HG03521 (cell line): Measurements from ENCODE around the gene GPR137.

Experiments used
- ATAC-seq: cut with Tn5 transposase; IDR thresholded peaks from one replicate; pipeline ENCODE4 v1.9.1; 2021; ENCODE audit warnings: mild to moderate bottlenecking, moderate library complexity; ENCODE audit not compliant: unreplicated experiment

GPR137 gene

DNA sequence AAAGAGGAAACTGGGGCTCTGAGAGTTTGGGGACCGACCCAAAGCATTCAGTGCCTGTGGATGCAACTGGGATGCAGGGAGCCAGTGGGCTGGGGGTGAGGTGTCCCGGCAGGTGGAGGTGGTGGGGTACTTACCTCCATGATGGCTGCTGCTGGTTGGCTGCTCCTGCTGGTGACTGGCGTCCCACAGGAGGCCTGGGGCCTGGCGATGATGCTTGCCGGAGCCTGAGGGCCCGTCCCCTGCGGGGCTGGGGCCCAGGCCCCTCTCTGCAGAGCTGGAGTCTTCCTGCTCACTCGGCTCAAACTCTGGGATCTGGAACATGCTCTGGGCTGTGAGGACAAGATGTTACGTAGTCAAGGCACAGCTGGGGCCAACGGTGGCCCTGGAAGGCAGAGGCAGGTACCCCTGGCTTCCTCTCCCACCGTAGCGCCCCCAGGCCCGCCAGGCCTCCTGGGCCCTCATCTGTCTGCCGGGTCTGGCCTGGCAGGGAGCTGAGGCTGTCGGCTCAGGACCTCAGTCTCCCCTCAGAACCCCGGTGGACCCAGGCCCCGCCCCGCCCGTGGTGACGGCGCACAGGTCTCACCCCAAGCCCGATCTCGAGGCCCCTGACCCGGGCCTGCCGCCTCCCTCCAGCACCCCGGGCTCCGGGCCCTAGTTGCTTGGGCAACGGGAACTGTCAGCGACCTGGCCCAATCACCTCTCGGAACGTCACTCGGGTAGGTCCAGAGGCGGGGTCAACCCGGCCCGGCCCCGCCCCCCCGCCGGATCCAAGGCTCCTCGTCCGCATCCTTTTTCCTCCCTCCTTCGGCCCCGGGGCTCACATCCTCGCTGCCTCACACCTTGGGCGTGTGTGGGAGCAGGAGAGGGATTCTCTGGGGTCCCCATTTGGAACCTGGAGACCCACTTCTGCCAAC lies 1.3 kb upstream of the GPR137 start, which contains the start of gene BAD:
Gene BAD, minus strand, starts transcription at position 618 of the 914 bp plus-strand sequence. Its CDS starts 297 bp downstream, at position 321.
- ATAC-seq, result peak; percentile 64

DNA sequence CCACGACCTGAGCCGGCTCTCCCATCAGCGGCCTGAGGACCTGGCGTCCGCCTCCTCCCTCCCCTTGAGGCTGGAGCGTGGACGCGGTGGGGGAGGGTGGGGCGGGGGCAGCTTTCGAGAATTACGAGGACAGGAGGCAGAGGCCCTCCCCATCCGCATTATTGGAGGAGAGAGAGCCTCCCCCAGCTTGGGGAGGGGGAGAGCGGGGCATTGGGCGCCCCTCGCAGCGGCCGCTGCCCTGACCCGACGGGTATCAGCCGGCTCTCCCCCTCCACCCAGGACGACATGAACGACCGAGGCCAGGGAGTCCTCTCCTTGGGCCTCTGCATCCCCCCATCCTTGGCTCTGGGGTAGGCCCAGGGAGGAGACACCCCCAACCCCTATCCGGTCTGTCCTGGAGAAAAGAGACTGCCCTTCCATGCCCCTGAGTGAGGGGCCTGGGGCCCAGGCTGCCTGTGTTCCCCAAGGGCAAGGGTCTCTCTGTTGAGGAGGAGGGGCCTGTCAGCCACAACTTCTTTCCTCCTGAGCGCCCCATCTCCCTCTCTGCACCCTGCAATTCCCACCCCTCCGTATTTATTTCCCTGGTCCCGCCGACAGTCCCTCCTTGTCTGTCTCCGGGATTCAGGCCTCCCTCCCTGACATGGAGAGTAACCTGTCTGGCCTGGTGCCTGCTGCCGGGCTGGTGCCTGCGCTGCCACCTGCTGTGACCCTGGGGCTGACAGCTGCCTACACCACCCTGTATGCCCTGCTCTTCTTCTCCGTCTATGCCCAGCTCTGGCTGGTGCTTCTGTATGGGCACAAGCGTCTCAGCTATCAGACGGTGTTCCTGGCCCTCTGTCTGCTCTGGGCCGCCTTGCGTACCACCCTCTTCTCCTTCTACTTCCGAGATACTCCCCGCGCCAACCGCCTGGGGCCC lies 495 bp downstream of the GPR137 start:
- no peak for ATAC-seq

DNA sequence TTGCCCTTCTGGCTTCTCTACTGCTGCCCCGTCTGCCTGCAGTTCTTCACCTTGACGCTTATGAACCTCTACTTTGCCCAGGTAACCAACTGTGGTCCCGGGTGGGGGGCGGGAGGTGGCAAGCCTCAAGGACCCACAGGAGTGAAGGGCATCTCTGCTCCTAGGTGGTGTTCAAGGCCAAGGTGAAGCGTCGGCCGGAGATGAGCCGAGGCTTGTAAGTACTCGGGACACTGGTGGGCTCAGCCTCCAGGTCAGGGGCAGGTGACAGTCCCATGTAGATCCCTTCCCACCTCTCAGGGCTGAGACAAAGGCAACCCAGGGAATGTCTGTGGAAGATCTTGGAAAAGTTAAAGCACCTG lies 1.1 kb downstream of the GPR137 start:
- no peak for ATAC-seq

DNA sequence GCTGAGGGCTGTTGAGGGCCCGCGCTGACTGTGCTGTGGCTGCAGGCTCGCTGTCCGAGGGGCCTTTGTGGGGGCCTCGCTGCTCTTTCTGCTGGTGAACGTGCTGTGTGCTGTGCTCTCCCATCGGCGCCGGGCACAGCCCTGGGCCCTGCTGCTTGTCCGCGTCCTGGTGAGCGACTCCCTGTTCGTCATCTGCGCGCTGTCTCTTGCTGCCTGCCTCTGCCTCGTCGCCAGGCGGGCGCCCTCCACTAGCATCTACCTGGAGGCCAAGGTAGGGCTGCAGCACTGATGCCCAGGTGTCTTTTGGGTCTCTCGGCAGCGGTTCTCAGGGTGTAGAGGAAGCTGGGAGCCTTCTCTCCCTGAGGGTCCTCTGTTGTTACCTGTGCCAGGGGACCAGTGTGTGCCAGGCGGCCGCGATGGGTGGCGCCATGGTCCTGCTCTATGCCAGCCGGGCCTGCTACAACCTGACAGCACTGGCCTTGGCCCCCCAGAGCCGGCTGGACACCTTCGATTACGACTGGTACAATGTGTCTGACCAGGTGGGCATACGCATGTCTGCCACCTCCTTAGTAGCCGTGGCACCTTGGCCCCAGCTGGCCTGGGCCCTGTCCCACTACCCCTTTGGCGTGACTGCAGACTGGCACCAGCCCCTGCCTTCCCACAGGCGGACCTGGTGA lies 2.2 kb downstream of the GPR137 start:
- no peak for ATAC-seq

DNA sequence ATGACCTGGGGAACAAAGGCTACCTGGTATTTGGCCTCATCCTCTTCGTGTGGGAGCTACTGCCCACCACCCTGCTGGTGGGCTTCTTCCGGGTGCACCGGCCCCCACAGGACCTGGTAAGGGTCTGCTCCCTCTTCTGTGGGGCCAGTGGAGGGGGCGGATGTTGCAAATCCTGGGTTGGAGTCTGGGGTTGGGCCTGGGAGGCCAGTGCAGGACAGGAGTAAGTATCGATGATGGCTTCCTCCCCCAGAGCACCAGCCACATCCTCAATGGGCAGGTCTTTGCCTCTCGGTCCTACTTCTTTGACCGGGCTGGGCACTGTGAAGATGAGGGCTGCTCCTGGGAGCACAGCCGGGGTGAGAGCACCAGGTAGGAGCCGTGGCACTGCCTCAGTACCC lies 2.7 kb downstream of the GPR137 start:
- no peak for ATAC-seq

DNA sequence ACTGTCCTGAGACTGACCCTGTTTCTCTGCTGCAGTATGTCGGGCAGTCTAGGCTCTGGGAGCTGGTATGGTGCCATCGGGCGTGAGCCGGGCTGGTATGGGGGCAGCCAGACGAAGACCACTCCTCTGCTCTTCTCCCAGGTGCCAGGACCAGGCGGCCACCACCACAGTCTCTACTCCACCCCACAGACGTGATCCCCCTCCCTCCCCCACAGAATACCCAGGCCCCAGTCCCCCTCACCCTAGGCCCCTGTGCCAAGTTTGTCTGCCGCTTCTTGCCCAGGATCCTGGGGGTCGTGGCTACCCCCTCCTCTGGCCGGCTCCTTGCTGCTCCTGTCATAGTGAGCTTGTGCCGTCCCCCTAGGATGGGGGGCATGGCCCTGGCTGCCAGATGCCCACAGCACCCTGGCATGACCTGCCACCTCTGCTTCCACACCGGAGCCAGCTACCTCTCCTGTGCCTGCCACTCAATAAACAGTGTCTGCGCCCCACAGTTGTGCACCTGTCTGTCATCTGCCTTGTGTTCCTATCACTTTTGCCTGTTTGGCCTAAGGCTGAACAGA lies 3.4 kb downstream of the GPR137 start:
- no peak for ATAC-seq

DNA sequence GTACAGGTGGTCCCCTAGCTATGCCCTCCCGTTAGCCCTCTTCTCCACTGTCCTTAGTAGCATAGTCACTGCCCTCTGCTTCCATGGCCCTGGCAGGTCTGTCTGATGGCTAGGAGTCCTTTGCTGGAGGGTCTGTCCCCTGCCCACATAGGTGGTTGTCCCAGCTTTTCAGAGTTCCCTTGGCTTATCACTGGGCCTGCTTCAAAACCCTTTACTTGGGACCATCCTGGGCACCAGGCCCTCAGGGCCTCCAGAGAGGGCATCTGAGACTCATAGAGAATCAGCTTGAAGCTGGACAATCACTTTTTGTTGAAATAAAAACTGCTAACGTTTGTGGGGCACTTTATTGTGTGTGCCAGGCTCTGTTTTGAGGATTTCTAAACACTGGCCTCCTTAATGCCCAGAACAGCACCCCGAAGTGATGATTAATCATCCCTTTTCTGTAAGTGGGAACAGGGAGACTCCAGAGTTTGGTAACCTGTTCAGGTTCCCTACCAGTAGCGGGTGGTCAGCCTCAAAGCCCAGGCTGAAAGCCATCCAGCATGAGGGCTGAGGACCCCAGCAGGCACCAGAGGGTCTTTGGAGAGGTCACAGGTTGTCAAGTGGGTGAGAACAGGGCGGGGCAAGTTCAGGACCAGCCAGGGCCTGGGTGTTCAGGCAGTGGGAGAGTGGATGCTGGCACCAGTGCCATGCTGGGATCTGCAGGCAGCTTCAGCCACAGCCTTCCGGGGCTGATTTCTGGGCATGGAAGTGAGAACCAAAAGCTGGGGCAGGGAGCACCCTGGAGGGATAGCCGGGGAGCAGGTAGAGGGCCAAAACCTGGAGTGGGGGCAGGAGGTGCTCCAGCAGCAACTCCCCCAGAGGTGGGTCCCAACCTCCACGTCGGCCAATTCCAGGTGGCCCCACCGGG lies 5.0 kb downstream of the GPR137 start:
- no peak for ATAC-seq

DNA sequence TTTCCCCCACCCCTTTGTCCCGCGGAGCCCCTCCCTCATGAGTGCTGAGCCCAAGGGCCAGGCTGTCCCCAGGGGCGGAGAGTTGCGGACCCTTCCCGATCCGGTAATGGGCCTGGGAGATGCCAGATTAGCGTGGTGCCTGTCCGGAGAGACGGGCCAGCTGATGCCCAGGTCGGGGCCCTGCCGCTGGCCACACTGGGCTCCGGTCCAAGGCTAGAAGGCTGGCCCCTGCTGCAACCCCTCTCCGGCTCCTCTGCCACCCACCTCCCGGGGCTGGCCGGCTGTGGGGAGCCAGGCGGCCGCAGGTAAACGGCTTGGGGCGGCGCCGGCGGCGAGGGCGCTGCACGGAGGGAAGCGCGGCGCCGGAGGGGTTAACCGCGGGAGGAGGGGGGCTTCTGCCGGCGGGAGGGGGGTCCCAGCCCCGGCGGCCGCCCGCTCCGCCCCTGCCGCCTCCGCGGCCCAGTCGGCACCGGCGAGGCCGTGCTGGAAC lies 5.7 kb downstream of the GPR137 start, which contains the start of gene KCNK4:
Gene KCNK4, plus strand, starts transcription at position 41 of the 490 bp plus-strand sequence. CDS start 1,717 bp downstream, outside the sequence.
- ATAC-seq, result no peak

DNA sequence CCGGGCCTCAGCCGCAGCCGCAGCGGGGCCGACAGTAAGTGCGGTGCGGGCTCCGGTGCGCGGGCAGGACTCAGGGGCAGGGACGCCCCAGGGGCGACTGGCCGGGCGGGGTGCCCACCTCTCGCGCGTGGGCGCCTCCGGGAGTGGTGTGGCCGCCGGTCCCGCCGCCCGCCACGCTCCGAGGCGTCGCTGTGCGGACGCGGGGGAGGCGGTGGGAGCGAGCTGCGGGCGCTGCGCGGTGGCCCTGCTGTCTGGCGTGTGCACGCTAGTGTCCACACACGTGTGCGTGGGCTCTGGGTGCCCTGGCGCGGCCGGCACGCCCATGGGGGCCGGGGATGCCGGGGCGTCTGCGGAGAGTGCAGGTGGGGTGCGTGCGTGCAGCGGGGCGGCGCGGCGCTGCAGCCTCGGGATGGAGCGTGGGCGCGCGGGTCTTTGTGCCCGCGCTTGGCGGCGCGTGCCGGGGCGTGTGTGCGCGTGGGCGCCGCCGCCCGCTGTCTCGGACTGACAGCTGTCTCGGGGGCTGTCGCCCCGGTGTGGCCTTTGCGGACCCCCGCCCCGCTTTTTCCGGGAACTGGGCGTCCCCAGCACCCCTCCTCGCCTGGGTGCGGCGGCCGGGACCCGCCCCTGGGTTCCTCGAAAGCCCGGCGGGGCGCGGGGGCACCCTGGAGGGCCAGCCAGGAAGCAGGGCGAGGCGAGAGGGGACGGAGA lies 6.3 kb downstream of the GPR137 start:
- ATAC-seq, result no peak

DNA sequence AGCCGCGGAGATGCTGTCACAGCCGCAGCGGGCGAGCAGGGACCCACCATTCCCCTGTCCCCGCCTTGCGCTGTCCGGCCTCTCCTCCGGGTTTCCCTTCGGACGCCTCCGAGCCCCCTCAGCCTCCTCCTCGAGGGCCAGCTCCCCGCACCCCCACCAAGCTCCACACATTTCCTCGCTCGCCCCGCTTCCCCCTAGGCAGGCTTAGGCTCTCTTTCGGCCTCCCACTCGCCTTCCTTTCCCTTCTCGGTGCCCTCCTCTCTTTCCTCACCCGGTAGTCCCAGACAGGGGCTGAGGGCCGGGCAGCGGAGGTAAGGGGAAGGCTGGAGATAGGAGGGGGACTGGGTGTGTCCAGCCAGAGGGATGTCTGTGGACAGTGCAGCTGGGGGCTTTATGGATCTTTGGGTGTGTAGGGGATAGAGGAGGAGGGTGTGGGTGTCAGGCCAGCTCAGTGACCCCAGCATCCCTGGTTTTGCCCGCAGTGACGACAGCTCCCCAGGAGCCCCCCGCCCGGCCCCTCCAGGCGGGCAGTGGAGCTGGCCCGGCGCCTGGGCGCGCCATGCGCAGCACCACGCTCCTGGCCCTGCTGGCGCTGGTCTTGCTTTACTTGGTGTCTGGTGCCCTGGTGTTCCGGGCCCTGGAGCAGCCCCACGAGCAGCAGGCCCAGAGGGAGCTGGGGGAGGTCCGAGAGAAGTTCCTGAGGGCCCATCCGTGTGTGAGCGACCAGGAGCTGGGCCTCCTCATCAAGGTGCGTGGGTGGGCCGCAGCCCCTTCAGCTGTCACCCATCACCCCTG lies 7.0 kb downstream of the GPR137 start:
- no peak for ATAC-seq

DNA sequence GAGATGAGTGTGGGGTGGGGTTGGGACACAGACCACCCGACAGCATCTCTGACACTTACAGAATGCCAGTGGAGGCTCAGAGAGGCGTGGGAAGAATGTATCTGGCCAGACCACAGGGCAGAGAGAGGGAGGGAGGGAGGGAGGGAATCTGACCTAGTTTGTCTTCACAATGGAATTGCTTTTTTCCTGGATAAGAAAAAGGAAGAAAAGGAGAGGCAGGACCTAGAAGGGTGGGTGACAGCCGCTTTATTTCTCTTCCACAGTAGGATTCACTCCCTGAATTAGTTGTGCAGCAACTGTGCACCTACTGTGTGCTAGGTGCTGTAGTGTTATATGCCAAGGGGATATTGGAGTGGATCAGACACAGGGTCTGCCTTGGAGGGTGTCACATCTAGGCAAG lies 9.1 kb downstream of the GPR137 start:
- no peak for ATAC-seq

DNA sequence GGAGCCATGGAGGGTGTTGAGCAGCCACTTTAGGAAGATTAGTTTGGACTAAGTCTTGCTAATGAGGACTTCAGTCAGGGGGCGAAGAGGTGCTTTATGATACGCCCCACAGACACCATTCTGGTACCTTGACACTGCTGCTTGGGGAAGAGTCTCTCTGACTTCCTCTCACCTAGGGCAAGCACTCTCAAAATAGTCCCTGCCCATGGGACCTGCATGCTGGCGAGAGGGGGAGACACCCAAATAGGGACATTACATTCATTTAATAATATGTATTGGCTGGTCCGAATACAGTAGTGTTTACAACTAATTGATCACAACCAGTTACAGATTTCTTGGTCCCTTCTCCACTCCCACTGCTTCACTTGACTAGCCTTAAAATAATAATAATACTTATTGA lies 10.1 kb downstream of the GPR137 start:
- no peak for ATAC-seq

DNA sequence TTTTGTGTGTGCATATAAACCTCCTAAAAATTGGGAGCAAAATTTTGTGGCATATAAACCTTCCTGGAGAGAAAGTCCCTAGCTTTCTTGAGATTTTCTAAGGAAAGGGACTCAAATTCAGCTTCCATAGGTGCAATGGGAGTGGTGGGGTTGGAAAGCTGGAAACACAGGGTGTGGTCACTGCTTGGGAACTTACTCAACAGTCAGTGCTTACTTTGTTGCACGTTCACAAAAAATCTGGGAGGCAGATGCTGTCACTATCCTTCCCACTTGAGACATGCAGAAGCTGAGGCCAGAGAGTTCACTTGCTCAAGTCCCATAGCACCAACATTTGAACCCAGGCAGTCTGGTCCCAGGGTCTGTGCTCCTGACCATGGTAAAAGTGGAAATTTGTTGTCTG lies 10.6 kb downstream of the GPR137 start:
- no peak for ATAC-seq

DNA sequence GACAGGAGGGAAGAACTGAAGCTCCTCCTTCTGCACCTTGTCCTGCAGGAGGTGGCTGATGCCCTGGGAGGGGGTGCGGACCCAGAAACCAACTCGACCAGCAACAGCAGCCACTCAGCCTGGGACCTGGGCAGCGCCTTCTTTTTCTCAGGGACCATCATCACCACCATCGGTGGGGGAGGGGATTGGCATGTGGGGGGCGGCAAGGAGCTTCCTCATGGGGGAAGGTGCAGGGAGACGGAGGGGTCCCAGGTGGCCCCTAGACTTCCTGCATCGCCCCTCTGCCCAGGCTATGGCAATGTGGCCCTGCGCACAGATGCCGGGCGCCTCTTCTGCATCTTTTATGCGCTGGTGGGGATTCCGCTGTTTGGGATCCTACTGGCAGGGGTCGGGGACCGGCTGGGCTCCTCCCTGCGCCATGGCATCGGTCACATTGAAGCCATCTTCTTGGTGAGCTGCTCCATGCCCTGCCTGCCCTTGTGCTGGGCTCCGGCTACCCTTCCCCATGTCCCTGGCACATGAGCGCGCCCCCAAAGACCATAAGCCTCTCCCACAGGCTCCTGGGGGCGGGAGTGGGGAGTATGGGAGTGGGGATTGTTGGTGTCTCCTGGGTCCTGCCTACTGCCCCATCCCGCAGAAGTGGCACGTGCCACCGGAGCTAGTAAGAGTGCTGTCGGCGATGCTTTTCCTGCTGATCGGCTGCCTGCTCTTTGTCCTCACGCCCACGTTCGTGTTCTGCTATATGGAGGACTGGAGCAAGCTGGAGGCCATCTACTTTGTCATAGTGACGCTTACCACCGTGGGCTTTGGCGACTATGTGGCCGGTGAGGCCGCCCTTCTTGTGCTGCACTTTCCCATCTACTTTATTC lies 11.4 kb downstream of the GPR137 start:
- ATAC-seq, result no peak

DNA sequence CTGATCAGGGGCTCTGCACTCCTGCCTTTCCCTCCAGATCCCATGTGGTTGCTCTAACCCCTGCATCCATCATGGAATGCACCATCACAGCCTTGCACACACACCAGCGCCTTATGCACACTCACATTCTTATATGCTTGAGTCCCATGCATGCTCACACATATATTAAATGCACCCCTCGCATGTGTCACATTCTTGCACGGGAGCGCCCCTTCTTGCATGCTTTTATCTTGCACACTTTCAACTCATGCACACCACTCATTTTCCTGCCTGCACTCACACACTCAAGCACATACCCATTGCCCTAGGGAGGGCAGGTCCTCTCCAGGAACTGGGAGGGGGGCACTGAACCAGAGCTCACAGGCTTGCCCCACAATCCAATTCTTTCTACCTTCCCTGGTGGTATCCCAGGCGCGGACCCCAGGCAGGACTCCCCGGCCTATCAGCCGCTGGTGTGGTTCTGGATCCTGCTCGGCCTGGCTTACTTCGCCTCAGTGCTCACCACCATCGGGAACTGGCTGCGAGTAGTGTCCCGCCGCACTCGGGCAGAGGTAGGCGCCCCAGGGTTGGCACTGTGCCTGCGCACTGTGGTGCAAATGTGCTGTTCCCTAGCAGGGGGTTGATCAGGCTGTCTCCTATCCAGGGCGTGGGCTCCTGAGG lies 12.2 kb downstream of the GPR137 start:
- no peak for ATAC-seq

DNA sequence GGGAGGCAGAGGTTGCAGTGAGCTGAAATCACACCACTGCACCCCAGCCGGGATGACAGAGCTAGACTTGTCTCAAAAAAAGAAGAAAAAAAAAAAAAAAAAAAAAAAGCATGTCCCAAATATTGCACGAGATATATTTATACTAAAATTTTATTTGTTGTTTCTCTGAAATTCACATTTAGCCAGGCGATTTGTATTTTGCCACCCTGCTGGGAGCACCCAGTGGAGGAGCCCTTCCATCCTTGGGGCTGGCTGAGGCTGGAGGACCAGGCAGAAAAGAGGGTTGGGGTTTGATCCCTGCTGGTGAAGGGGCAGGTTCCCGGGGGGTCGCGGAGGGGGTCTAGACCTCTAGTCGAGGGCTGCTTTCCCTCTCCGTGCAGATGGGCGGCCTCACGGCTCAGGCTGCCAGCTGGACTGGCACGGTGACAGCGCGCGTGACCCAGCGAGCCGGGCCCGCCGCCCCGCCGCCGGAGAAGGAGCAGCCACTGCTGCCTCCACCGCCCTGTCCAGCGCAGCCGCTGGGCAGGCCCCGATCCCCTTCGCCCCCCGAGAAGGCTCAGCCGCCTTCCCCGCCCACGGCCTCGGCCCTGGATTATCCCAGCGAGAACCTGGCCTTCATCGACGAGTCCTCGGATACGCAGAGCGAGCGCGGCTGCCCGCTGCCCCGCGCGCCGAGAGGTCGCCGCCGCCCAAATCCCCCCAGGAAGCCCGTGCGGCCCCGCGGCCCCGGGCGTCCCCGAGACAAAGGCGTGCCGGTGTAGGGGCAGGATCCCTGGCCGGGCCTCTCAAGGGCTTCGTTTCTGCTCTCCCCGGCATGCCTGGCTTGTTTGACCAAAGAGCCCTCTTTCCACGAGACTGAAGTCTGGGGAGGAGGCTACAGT lies 13.6 kb downstream of the GPR137 start:
- no peak for ATAC-seq
